Vagina (tissue), 2 donors: Measurements from ENCODE around the gene IGSF9.

Experiments
- POLR2A ChIP-seq, 2 donors: fragments of 450-650 bp; IDR thresholded peaks; one replicate each; pipeline ENCODE4 v1.6.1; 2017; ENCODE audit warnings: antibody characterized with exemption in 2 of 2, mild to moderate bottlenecking in 2 of 2, moderate library complexity in 2 of 2
- POLR2AphosphoS5 ChIP-seq, 2 donors: sonication (generic); formaldehyde crosslinking; IDR thresholded peaks; one replicate each; pipeline ENCODE4 v1.9.0; 2017; ENCODE audit warnings: antibody characterized with exemption in 2 of 2, mild to moderate bottlenecking in 2 of 2, low read depth in 1 of 2; ENCODE audit not compliant: insufficient read depth in 1 of 2
- TF ChIP-seq, protein P1 (sequence below), 3 experiments: fragments of 450-650 bp in 2 of 3; fragments of 200-600 bp in 1 of 3; sonication (generic) in 1 of 3; IDR thresholded peaks; one replicate each; pipeline ENCODE4 v1.5.1; 2017 to 2019; ENCODE audit warnings: antibody characterized with exemption in 3 of 3, mild to moderate bottlenecking in 2 of 3, moderate library complexity in 2 of 3

DNA sequence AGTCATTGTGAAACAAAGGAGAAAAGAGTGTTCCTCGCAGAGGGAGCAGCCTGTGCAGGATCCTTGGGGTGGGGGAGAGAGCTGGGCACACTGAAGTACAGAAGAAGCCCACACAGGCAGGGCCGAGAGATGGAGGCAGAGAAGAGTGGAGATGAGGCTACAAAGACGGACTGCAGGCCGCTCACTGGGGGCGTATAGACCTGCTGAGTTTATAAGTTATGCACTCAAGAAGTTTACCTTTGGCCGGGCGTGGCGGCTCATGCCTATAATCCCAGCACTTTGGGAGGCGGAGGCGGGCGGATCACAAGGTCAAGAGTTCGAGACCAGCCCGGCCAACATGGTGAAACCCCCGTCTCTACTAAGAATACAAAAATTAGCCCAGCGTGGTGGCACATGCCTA lies 16.2 kb upstream of the IGSF9 start:
- TF ChIP-seq, protein P1, sequence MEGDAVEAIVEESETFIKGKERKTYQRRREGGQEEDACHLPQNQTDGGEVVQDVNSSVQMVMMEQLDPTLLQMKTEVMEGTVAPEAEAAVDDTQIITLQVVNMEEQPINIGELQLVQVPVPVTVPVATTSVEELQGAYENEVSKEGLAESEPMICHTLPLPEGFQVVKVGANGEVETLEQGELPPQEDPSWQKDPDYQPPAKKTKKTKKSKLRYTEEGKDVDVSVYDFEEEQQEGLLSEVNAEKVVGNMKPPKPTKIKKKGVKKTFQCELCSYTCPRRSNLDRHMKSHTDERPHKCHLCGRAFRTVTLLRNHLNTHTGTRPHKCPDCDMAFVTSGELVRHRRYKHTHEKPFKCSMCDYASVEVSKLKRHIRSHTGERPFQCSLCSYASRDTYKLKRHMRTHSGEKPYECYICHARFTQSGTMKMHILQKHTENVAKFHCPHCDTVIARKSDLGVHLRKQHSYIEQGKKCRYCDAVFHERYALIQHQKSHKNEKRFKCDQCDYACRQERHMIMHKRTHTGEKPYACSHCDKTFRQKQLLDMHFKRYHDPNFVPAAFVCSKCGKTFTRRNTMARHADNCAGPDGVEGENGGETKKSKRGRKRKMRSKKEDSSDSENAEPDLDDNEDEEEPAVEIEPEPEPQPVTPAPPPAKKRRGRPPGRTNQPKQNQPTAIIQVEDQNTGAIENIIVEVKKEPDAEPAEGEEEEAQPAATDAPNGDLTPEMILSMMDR (IDR thresholded peaks at IDR 0.05), result no peak
- TF ChIP-seq POLR2A (IDR thresholded peaks at IDR 0.05) (no peak), POLR2AphosphoS5 (IDR thresholded peaks at IDR 0.05; ENCODE audit: insufficient read depth in 1 of 2, low read depth in 1 of 2) (no peak)
